Measurements from ENCODE around the gene LRRC1. TPM values are rescaled to one million over a fixed set of nuclear protein-coding genes. Genes with fewer than 3 reads are reported as not detected.

The LRRC1 gene
- total and polyA plus RNA-seq, 10 of the 15 experiments (the other 5 are each of a cell fraction or from before 2014, with no cell fraction given), result 0.35 to 9.3 (median 0.63) TPM

- intact Hi-C loops (cut with micrococcal nuclease; ENCODE audit: unreplicated experiment), result no loop called here
- Histone ChIP-seq H3K9me3 (replicated peaks; ENCODE audit: control insufficient read depth, insufficient read depth, low read length) (no peaks in the 10 kb centered on the region), H3K36me3 (ENCODE audit: control insufficient read depth in 2 of 2, insufficient read depth in 2 of 2, low read length in 1 of 2) (no peaks in the 10 kb centered on the region), H3K4me3 (no peak overlapping the region), H4K20me1 (ENCODE audit: control insufficient read depth, insufficient read depth) (no peaks in the 10 kb centered on the region), H3K9ac (ENCODE audit: control insufficient read depth, insufficient read depth, low read length) (no peak overlapping the region), H3K27me3 (replicated peaks in 1 of 2; ENCODE audit: control insufficient read depth in 2 of 2, insufficient read depth in 2 of 2, low read length in 1 of 2) (no peaks in the 10 kb centered on the region), H3K79me2 (ENCODE audit: control insufficient read depth, insufficient read depth, low read length) (no peaks in the 10 kb centered on the region), H3K4me1 (ENCODE audit: control insufficient read depth, insufficient read depth, low read length) (no peaks in the 10 kb centered on the region), H2AFZ (ENCODE audit: control insufficient read depth, low read depth, low read length) (no peak overlapping the region), H3K4me2 (ENCODE audit: control insufficient read depth, insufficient read depth) (no peak overlapping the region), H3K27ac (ENCODE audit: control insufficient read depth, insufficient read depth) (no peak overlapping the region)
- ChIA-PET RAD21 (ENCODE audit: unreplicated experiment) (no interaction called here), CTCF (no interaction called here), POLR2A (no interaction called here), SMC1A (ENCODE audit: uncharacterized antibody, unreplicated experiment) (interaction anchor here (1.1 to 1.7 kb wide), 4 partner anchors 11 to 41 kb away, joined by 3 to 4 read pairs (median 3); no protein-coding TSS in a partner anchor)
- ATAC-seq (no peak), FAIRE-seq (no peak), DNase-seq (ENCODE audit: low read depth, low spot score) (no peak)
- in situ Hi-C loops (cut with MboI), result no loop called here
- BruUV-seq (replicated peaks), result no TSS peak
- no peak for TF ChIP-seq PBX3 (IDR thresholded peaks at IDR 0.05; ENCODE audit: insufficient replicate concordance, low read depth, low read length)
- TF ChIP-seq SRF (IDR thresholded peaks at IDR 0.05; ENCODE audit: low read depth in 2 of 2, low read length in 2 of 2), result no peak
- TF ChIP-seq MAX (IDR thresholded peaks at IDR 0.05; ENCODE audit: low read depth, low read length), result no peak
- TF ChIP-seq E2F4 (IDR thresholded peaks at IDR 0.05; ENCODE audit: low read depth, low read length), result no peak
- TF ChIP-seq NFXL1 (IDR thresholded peaks at IDR 0.05; ENCODE audit: borderline replicate concordance), result no peak
- TF ChIP-seq POLR2AphosphoS2 (IDR thresholded peaks at IDR 0.05; ENCODE audit: low read depth, low read length), result no peak
- TF ChIP-seq RELA (IDR thresholded peaks at IDR 0.05; ENCODE audit: borderline replicate concordance, partially characterized antibody), result no peak
- no peak for TF ChIP-seq ZNF592 (IDR thresholded peaks at IDR 0.05)
- TF ChIP-seq CREB1 (IDR thresholded peaks at IDR 0.05; ENCODE audit: low read depth), result no peak
- TF ChIP-seq ZBED1 (IDR thresholded peaks at IDR 0.05; ENCODE audit: borderline replicate concordance), result no peak
- TF ChIP-seq CBX5 (IDR thresholded peaks at IDR 0.05; ENCODE audit: low read depth), result no peak
- TF ChIP-seq KLF5 (IDR thresholded peaks at IDR 0.05; ENCODE audit: partially characterized antibody), result no peak
- TF ChIP-seq RUNX3 (IDR thresholded peaks at IDR 0.05; ENCODE audit: low read length), result no peak
- no peak for TF ChIP-seq ATF2 (IDR thresholded peaks at IDR 0.05; ENCODE audit: low read length)
- WGBS (ENCODE audit: insufficient coverage, insufficient replicate concordance, low lambda C conversion rate, missing lambda C conversion rate), result 54% methylated on average over 3 of the region's 3 CpGs
Measured at GRCh38 chr6:53828966-53829697, 34.3 kb downstream of the LRRC1 start.

Data from GM12878 (cell line).